Measurements from ENCODE around the gene NCAM1.

The NCAM1 gene

GRCh38 chr11:113204280-113204679, 243.1 kb downstream of the NCAM1 start:
- no peak overlapping the region for H3K4me2 ChIP-seq (ENCODE audit: low read depth, low read length)

GRCh38 chr11:113213549-113213948, 252.3 kb downstream of the NCAM1 start:
- no peak for TF ChIP-seq CTCF (IDR thresholded peaks at IDR 0.05; ENCODE audit: low read length)
- no peak for TF ChIP-seq EZH2 (optimal IDR thresholded peaks at IDR 0.05; ENCODE audit: low read depth, low read length)
- TF ChIP-seq EZH2phosphoT487 (IDR thresholded peaks at IDR 0.05; ENCODE audit: low read length), result no peak
- no peak for DNase-seq
- Histone ChIP-seq H3F3A (ENCODE audit: insufficient read depth, low read length) (no peaks in the 10 kb centered on the region), H3K4me1 (ENCODE audit: low read length) (no peaks in the 10 kb centered on the region), H3K9me2 (replicated peaks; ENCODE audit: insufficient read depth, low read length) (no peaks in the 10 kb centered on the region), H4K20me1 (ENCODE audit: insufficient read depth, low read length) (no peaks in the 10 kb centered on the region), H3K79me2 (ENCODE audit: low read length) (no peaks in the 10 kb centered on the region), H3K9me3 (replicated peaks; ENCODE audit: insufficient read depth, low read length) (no peaks in the 10 kb centered on the region), H3K27ac (ENCODE audit: low read length) (no peak overlapping the region), H3K27me3 (replicated peaks; ENCODE audit: insufficient read depth, low read length) (no peaks in the 10 kb centered on the region), H3K4me2 (ENCODE audit: low read depth, low read length) (no peak overlapping the region), H3K4me3 (ENCODE audit: low read length) (no peak overlapping the region), H3K9ac (ENCODE audit: low read length) (no peak overlapping the region), H2AFZ (ENCODE audit: low read length) (no peak overlapping the region), H3K36me3 (replicated peaks; ENCODE audit: insufficient read depth, low read length) (no peaks in the 10 kb centered on the region)

More at GRCh38 chr11:113204280-113204679, 243.1 kb downstream of the NCAM1 start:
- H3K4me3 ChIP-seq (ENCODE audit: low read length), result no peak overlapping the region
- no peaks in the 10 kb centered on the region for H4K20me1 ChIP-seq (ENCODE audit: insufficient read depth, low read length)
- H3K9ac ChIP-seq (ENCODE audit: low read length), result no peak overlapping the region
- H3K27me3 ChIP-seq (replicated peaks; ENCODE audit: insufficient read depth, low read length), result no peaks in the 10 kb centered on the region
- no peaks in the 10 kb centered on the region for H3K9me3 ChIP-seq (replicated peaks; ENCODE audit: insufficient read depth, low read length)
- TF ChIP-seq CTCF (IDR thresholded peaks at IDR 0.05; ENCODE audit: low read length) (no peak), EZH2 (optimal IDR thresholded peaks at IDR 0.05; ENCODE audit: low read depth, low read length) (no peak), EZH2phosphoT487 (IDR thresholded peaks at IDR 0.05; ENCODE audit: low read length) (no peak)
- H2AFZ ChIP-seq (ENCODE audit: low read length), result no peak overlapping the region
- no peaks in the 10 kb centered on the region for H3K36me3 ChIP-seq (replicated peaks; ENCODE audit: insufficient read depth, low read length)
- no peaks in the 10 kb centered on the region for H3K4me1 ChIP-seq (ENCODE audit: low read length)
- H3K9me2 ChIP-seq (replicated peaks; ENCODE audit: insufficient read depth, low read length), result no peaks in the 10 kb centered on the region
- no peaks in the 10 kb centered on the region for H3K79me2 ChIP-seq (ENCODE audit: low read length)
- no peaks in the 10 kb centered on the region for H3F3A ChIP-seq (ENCODE audit: insufficient read depth, low read length)
- no peak overlapping the region for H3K27ac ChIP-seq (ENCODE audit: low read length)
- no peak for DNase-seq

- no peaks in the 10 kb centered on the region for H3K79me2 ChIP-seq (ENCODE audit: low read length)
- no peak for DNase-seq
- H2AFZ ChIP-seq (ENCODE audit: low read length), result no peak overlapping the region
- H3K9ac ChIP-seq (ENCODE audit: low read length), result no peak overlapping the region
- no peaks in the 10 kb centered on the region for H3K27me3 ChIP-seq (replicated peaks; ENCODE audit: insufficient read depth, low read length)
- no peaks in the 10 kb centered on the region for H3K36me3 ChIP-seq (replicated peaks; ENCODE audit: insufficient read depth, low read length)
- H4K20me1 ChIP-seq (ENCODE audit: insufficient read depth, low read length), result no peaks in the 10 kb centered on the region
- H3K9me2 ChIP-seq (replicated peaks; ENCODE audit: insufficient read depth, low read length), result no peaks in the 10 kb centered on the region
- H3K4me2 ChIP-seq (ENCODE audit: low read depth, low read length), result no peak overlapping the region
- H3K4me1 ChIP-seq (ENCODE audit: low read length), result no peaks in the 10 kb centered on the region
- H3F3A ChIP-seq (ENCODE audit: insufficient read depth, low read length), result no peaks in the 10 kb centered on the region
- H3K4me3 ChIP-seq (ENCODE audit: low read length), result no peak overlapping the region
- TF ChIP-seq EZH2 (optimal IDR thresholded peaks at IDR 0.05; ENCODE audit: low read depth, low read length) (no peak), CTCF (IDR thresholded peaks at IDR 0.05; ENCODE audit: low read length) (no peak)
- H3K27ac ChIP-seq (ENCODE audit: low read length), result no peak overlapping the region
- H3K9me3 ChIP-seq (replicated peaks; ENCODE audit: insufficient read depth, low read length), result no peaks in the 10 kb centered on the region
Measured at GRCh38 chr11:113222241-113222640, 261.0 kb downstream of the NCAM1 start.
